NCI-H774 (cell line): ENCODE measurements around the gene CLEC4G.
"Not testable (repeated sequence)": the region's sequence is repeated elsewhere in the genome, so short reads cannot be mapped to it uniquely, and the experiment has no call there.

ENCODE experiments used
- DNase-seq: peaks from one replicate; lab custom pipeline; 2025; lab: John Stamatoyannopoulos, UW

CLEC4G gene

GRCh38 chr19:7746903-7747884 is 15.3 kb upstream of the CLEC4G start, which contains the start of gene CD209:
TSS of gene CD209 (minus strand) at chr19:7747534. CDS start at chr19:7747511, 23 bp downstream.
- no peak for DNase-seq

- not testable (repeated sequence) for DNase-seq
Measured at GRCh38 chr19:7746306-7746705, 14.4 kb upstream of the CLEC4G start.

DNA sequence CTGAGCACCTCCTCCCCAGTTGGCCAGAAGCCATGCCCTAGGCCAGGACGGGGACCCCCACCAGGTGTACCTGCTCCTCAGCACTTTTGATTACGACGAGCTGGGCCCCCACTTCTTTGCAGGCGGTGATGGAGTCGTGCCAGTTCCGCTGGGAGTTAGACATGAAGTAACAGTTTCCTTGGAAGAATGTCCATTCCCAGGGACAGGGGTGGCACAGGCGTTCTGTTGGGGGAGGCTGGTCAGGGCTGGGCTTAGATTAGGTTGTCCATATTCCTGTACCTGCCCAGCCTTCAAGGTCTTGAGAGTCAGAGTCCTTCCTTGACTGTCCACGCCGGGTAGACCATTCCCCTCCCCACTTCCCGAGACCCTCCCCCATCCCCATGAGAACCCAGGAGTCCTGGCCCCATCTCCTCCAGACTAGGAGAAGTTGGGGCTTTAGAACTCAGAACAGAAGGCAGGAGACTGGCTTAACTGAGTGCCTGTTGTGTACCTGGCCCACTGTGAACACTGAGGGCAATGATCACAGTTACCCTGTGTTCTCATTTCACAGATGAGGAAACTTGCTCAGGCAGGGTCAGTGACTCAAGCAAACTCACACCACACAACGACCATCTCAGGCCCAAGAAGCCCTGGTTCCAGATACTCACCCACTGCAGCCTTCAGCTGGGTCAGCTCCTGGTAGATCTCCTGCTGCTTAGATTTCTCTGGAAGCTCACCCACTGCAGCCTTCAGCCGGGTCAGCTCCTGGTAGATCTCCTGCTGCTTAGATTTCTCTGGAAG is 13.2 kb upstream of the CLEC4G start:
- DNase-seq = no peak

GRCh38 chr19:7744199-7744786 is 12.4 kb upstream of the CLEC4G start:
- no peak for DNase-seq

DNA sequence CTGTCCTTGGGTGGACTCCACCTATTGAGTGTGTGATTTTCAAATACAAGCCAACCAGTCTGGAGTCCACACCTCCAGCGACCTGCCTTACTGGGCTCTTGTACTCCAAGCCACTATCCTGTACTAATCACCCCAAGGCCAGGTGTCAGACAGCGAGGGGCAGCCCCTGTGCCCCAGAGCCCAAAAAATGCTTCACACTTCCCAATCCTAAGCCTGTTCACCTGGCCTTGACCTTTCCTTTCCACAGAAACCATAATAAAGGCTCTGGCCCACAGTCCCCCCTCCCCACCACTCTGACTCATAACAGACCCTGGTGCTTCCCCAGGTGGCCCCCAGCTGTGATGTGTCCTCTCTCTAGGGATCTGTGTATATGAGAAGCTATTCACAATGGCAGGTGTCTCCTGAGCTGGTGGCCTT is 11.5 kb upstream of the CLEC4G start:
- DNase-seq = no peak

GRCh38 chr19:7742991-7743390 is 11.1 kb upstream of the CLEC4G start:
- no peak for DNase-seq

DNA sequence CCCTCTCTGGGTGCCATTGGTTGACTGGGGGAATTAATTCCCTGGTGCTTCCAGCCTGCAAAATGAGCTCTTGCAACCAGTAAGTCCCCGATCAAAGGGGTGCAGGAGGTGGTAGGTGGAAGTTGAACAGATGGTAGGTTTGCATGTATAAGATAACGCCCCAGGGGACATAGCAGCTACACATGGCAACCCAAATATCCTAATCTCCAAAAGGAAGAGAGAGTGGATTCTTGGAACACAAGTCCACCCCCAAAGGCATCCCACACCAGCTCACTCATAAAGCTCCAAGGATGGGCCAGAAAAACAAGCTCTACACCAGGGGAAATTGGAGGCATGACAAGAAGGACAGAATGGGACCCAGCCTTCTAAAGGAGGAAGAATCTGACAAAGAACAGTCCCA is 10.7 kb upstream of the CLEC4G start:
- no peak for DNase-seq

GRCh38 chr19:7740682-7741054 is 8.8 kb upstream of the CLEC4G start:
- DNase-seq = no peak

DNA sequence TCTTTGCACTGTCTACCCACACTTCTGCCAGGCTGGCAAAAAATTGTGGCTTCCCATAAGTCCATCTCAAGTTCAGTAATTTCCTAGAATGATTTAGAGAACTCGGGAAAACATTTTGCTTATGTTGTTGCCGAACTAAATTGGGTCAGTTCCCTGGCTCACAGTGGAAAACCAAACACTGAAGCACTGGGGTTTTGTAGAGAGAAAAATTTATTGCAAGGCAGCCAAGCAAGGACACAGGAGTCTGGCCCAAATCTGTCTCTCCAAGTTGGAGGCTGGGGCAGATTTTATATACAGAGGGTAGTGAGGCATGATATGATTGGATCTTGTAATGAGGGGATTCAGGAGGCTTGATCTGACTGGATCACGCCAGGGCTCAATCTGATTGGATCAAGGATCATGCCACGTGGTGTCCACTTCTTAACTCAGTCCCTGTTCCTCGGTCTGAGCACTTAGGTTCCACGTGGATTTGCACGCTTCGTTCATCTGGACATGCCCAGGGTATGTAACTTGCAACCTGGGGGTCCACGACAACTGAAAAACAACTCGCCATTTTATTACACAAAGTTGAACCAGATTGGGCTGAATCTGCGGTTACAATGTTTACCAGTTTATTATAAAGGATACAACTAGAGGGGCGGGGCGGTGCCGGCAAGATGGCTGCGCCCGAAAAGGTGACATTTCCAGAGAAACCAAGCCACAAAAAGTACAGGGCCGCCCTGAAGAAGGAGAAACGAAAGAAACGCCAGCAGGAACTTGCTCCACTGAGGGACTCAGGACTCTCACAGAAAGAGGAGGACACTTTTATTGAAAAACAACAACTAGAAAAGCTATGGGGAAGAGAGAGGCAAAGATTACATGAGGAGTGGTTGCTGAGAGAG is 8.1 kb upstream of the CLEC4G start:
- DNase-seq = no peak

DNA sequence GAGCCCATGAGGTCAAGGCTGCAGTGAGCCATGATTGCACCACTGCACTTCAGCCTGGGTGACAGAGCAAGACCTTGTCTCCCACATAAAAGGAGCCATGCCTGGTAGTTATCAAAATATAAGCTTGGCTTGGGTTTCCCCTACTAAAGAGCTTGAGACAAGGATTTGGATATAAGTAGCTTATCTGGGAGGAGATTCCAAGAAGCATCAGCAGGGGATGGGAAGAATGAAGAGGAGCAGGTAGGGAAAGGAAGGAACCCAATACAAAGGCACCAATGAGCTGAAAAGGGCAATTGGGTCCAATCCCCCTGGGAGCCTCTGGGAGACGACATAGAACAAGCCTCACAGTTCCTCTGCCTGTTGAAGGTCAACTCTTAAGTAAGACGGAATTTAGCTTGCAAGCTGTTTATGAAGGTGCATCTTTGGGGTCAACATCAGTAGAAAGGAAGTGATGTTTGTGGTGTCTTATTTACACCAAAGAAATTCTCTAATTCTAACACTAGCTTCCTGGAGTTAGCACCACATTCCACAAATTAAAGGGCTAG is 7.4 kb upstream of the CLEC4G start:
- DNase-seq = no peak

- DNase-seq = no peak
Measured at GRCh38 chr19:7738023-7738422, 6.1 kb upstream of the CLEC4G start.

DNA sequence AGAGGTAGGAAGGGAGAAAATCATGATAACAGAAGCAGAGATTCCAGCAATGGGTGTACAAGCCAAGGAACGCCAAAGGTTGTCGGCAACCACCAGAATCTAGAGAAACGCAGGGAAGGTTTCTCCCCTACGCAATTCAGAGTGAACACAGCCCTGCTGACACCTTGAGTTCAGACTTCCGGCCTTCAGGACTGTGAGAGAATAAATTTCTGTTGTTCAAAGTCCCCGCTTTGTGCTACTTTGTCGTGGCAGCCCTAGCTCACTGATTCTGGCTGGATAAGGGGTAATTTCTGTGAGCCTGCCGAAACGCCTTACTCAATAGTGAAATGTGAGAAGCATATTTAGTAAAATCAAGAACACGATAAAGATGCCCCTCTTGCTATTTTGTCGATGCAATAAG is 5.3 kb upstream of the CLEC4G start:
- no peak for DNase-seq

GRCh38 chr19:7736148-7736547 is 4.2 kb upstream of the CLEC4G start:
- no peak for DNase-seq

DNA sequence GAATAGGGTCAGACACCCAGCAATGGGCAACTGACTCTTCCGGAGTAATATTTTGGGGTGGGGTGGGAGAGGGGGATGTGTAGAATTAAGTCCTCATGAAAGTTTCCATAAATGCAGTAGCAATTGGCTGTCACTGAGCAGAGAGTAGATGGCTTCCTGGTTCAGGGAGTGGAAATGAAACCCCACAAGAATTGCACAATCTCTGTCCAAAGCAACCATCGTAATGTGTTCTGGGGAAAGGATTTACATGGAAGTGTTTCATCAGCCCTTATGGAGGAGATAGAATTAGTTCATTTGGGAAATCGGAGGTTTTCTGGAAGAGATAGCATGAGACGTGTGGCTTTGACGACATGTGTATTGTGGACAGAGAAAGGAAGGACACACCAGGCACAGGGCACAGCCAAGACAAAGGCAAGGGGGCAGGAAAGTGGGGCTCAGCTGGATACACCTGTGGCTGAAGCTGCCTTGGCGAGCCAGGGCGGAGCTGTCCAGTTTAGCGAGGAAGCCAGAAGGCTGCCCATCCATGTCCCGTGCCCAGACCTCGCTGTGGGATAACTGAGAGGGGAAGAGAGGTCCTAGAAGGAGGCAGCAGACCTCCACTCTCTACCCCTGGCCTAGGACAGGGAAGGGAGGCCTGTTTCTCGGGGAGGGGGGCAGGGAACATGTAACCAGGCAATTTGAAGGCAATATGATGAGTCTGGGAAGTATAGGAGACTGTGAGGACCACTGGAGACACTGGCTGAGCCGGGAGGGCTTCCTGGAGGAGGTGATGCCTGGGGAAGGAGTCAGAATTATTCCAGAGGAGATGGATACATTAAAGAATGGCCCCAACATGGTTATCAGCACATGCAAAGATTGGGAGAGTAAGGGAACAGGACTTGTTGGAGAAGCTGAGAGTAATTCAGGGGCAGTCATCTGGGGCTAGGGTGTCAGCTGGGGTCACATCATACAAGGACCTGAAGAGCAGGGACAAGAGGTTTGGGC is 2.6 kb upstream of the CLEC4G start:
- DNase-seq = no peak

- no peak for DNase-seq
Measured at GRCh38 chr19:7733376-7733775, 1.5 kb upstream of the CLEC4G start.

GRCh38 chr19:7731615-7732014 is 295 bp downstream of the CLEC4G start:
- DNase-seq = no peak

- no peak for DNase-seq
Measured at GRCh38 chr19:7731218-7731595, 703 bp downstream of the CLEC4G start.

DNA sequence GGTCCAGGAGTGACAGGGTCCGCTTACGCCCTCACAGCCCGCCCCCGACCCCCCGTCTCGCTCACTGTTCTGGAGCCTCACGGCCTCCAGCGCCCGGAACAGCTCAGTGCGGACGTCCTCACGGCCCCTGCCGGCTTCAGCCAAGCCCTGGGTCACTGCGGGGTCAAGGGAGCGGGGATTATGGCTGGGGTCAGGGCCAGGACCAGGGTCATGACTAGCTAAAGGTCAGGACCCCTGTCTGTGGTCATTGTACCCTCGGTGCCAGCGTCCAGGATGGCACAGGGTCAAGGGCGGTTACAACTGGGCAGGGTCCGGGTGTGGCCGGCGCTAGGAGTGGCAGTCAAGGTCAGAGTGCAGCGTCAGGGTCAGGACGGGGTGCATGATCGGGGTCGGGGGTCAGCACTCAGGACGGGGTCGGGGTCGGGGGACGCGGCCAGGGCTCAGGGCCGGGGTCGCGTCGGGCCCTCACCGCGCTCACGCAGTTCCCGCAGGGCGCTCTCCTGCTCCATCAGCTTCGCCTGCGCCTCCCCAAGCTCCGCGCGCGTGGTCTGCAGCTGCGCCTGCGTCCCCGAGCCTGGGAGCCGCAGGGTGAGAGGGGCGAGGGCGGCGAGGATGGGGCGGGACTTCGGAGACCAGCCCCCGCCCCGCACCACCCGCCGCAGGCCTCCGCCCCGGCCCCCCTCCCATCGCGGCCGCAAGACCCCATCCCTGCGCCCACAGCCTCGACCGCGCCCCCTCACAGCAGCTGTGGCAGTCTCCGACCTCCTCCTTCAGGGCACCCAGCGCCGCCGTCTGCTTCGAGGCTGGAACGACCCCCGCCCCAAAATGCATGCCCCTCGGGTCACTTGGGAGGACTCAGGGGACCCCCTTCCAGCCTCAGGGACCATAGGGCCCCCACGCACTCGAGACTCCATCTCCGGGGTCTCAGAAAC is 1.4 kb downstream of the CLEC4G start:
- no peak for DNase-seq

DNA sequence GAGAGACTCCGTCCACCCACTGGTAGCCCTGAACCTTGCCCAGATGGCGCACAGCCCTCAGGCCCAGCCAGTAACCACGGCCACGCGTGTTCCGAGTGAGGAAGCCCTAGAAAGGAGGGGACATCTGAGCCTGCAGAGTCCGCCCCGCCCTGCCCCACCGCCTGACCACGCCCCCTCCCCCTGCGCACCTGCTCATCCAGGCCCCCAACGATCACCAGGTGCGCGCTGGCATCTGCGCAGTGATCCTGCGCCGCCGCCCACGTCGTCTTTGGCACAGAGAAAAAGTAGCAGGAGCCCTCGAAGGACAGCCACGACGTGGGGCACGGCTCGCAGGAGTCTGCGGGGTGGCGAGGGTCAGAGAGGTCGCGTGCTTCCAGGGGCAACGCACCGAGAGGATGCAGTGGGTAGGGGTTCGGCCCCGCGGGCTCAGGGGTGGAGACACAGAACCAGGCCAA is 2.1 kb downstream of the CLEC4G start:
- DNase-seq = no peak
